NCI-H460 (cell line): ENCODE measurements around the gene PEX6. TPM values are rescaled to one million over a fixed set of nuclear protein-coding genes. Genes with fewer than 3 reads are reported as not detected.
"Not testable (repeated sequence)": the region's sequence is repeated elsewhere in the genome, so short reads cannot be mapped to it uniquely, and the experiment has no call there.

Source experiments
- DNase-seq: peaks from one replicate; pipeline ENCODE4 v3.0.0-alpha.2; 2016; ENCODE audit warnings: low read depth; ENCODE audit errors: extremely low read depth
- total RNA-seq: library from RNA; depleted of rRNA; stranded (reverse); fragments of >200 nt; shearing (Covaris generic); gene quantifications from 2 replicates; pipeline ENCODE4 v1.2.3, GENCODE V29; 2014

Gene PEX6
- total RNA-seq, 1 experiment from 2014 or later: 22.2 TPM

DNA sequence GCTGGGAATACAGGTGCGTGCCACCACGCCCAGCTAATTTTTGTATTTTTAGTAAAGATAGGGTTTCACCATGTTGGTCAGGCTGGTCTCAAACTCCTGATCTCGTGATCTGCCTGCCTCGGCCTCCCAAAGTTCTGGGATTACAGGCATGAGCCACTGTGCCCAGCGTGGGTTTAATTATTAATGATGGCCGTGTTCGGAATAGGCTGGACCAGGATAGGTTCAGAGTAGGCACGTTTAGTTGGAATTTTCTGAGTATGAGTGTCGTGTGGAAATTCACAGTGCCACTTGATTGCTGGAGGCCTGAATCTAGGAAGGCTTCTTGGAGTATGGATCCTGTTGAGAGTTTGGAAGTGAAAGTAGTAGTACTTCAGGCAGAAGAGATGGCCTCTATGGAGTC is 19.2 kb upstream of the PEX6 start:
- DNase-seq: not testable (repeated sequence)

DNA sequence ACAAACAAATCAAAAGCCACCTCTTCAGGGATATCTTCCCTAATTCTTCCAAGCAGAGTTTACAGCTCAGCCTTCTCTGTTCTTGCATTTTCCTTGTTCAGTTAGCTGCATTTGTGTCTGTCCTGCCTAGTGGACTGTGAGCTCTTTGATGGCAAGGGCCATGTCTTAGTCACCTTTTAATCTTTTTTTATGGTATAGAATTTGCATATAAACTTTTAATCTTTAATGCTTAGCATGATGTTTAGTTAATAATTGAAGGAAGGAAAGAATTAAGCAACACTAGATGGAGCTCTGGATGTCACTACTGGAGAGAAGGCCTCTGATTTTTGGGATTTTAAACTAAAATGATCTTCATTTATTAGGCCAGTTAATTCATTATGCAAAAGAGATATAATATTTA is 17.5 kb upstream of the PEX6 start:
- DNase-seq: no peak

GRCh38 chr6:42993445-42993844 is 14.5 kb upstream of the PEX6 start:
- DNase-seq: no peak

GRCh38 chr6:42989923-42990322 is 10.9 kb upstream of the PEX6 start:
- no peak for DNase-seq

- DNase-seq: no peak
These were observed 9.6 kb upstream of the PEX6 start for GRCh38 chr6:42988486-42989020.

DNA sequence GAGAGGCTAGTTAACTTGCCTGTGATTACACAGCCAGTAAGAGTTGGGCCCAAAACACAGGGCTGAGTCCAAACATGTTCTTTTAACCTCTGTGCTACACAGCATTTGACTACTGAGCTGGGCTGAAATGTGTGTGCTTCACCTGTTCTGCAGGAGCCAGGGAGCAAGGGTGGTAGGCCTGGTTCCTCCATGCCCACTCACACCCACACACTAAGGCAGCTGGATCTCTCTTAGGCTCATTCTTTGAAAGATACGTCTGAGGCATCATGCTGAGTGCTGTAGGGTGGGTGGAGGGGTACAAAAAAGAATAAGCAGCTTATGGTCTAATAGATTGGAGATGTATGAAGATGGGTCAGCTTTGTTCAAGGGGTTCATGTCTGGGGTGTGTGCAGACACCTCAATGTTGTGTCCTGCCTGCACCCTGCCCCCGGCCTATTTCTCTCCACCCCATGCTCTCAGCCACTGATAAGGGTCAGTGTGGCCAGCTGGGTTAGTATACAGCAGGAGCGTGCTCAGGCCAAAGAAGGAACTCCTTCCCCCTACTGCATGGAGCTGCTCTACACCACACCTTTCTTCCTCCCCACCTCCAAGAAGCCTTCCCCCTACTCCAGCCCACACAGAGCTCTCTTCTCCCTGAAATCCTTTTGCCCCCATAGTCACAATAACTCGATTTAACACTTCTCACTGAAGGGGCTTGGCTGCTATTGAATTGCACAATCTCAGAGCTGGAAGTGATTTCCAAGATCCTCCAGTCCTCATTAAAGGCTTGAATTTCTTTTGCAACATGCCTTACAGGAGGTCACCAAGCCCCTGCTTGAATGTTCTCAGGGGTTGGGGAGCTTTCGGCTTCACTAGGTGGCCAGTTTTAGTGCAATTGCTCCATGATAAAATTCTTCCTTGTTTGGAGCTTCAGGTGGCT is 8.8 kb upstream of the PEX6 start:
- DNase-seq: no peak

DNA sequence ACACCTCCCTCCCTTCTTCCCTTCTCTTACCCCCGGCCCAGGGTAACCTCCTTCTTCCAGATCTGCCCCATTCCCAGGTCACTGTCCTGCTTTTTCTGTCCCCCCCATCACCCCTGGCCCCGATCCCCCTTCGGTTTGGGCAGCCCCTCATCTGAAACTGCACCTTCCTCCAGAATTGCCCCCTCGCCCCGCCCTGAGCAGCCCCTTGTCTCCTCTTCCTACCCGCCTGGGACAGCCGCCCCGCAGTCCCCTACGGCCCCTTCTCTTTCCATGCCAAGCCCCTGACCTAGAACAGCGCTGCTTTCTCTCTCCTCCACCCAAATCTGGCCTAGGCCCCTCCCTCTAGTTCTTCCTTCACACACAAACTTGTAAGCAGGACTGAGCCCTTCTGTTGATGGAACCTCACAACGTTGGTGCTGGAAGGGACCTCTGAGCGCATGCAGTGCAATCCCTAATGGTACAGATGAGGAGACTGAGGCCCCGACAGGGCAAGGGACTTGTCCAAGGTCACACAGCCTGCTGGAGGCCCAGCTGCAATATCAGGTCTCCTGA is 6.0 kb upstream of the PEX6 start:
- DNase-seq: no peak

- peak; percentile 96 for DNase-seq
These were observed 5.3 kb upstream of the PEX6 start, which contains the start of gene PPP2R5D for GRCh38 chr6:42984001-42984923. PPP2R5D (plus strand) TSS chr6:42984570; CDS start chr6:42984678, 108 bp downstream.

- DNase-seq: no peak
These were observed 2.9 kb upstream of the PEX6 start for GRCh38 chr6:42981836-42982235.

DNA sequence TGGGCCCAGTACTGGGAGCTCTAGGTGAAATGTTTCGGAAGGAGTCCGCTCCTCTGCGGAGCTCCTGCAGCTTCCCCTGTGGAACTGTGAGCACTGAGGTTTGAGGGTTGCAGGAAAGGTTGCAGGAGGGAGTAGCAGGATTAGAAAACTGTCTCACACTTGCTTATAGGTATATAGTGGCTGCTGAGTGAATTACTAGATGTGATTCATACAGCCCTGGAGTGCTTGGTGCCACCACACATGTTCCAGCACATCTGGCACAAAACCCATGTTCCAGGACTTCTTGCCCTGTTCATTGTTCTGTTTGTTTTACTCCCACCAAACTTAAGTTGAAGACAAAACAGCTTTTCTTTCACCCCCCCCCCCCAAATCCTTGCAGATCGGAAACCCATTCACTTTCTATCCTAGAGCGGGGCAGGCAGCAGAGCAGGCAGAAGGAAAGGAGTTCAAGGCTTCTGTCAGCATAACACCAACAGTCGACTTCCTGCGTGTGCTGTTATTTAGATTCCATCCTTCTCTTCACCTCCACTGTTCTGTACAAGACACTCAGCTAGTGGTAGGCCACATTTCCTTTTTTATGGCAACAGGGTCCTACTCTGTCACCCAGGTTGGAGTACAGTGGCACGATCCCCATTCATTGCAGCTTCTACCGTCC is 669 bp upstream of the PEX6 start:
- no peak for DNase-seq

DNA sequence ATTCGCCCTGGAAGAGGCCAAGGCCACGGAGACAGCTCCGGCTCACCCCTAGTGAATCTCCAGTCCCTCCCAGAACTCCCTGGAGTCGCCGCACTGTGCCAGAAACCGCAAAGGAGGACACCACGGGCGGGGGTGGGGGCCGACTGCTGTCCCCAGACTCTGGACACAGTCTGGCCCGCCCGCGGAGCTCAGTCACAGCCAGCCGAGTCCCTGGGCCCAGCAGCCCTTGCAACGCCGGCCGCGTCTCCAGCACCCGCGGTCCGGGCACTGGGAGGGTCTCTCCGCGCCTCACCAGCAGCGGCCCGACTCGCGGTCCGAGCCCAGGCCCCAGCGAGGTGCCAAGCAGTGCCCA is 518 bp downstream of the PEX6 start:
- DNase-seq: no peak

- no peak for DNase-seq
These were observed 4.0 kb downstream of the PEX6 start for GRCh38 chr6:42974919-42975505.

GRCh38 chr6:42973926-42974325 is 5.1 kb downstream of the PEX6 start:
- no peak for DNase-seq

- DNase-seq: no peak
These were observed 7.1 kb downstream of the PEX6 start for GRCh38 chr6:42971746-42972327.

DNA sequence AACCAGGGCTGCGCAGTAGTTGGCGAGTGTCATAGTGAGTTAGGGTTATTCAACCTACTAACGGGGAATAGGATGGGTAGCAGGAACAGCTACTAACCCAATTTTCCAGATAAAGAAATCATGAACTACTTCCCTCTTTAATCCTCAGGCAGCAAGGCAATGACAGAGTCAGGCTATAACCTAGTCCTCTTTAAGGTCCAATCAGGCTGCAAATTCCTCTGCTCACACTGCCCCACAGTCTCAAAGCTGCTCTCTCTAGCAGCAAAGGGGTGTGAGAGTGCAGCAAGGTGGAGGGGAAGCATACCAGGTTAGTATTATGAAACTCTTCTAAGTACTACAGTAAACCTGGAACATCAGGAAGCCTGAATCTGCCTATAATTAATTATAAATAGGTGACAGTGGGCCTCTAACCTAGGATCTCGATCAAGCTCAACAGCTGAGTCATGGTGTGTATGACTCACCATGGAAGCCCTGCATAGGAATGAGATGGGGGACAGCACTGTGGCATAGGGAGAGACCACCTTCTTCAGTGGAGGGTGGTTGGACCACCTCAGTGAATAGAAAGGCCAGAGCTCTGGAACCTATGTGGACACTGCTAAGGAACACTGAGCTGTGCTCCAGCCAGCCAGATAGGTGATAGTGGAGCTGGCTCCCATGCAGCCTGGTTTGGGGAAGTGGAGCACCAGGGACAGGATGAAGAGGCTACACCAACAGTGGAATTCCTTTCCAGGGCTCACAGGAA is 7.9 kb downstream of the PEX6 start:
- no peak for DNase-seq

DNA sequence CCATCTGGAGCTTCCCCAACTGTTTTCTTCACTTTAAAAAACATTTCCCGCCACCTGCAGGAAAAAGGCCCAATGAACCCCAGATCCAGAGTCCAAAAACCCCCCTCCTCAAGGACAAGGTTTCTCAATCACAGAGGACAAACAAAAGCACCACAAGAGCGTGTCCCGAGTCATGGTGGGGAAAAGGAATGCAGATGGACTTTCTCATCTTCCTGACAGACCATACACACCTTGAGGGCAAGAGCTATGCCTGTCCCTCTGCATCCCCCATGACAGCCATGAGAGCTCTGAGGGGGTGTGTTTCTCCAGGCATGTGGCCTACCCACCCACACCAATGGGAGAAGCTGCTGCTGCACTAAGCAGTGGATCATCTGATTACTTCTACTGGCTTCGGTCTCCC is 9.0 kb downstream of the PEX6 start:
- no peak for DNase-seq

DNA sequence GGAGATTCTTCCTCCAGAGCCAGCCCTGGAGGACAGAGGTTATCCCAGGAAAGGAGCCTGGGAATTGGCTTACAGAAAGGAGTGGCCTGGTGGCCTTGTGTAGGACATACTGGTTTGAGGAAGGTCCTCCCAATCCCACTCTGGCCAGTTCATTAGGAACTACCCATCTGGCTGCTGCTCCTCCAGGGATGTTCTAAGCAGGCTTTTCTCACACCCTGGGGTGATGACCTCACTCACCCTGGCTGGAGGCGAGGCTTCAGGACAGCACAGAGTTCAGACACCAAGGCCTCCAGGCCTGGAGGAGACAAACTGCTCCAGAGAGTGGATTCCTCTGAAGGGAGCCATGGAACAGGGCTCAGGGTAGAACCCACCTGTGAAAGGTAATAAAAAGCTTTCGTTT is 9.6 kb downstream of the PEX6 start:
- DNase-seq: no peak

DNA sequence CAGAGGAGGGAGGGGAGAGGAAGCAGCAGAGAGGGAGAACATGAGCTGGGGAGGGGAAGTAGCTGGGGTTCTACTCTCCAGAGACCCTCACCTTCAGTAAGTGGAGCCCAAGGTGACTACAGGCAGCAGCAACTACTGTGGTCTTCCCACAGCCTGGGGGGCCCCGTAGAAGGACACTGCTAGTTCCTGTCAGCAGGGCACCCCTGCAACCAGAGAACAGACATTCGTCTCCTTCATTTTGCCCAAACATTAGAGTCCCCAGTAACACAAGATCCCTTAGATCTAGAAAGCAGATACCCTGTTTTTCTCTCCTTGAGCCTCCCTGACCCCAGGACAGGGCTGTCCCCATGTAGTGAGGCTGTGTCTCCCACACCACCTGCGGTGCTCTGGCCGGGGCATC is 10.2 kb downstream of the PEX6 start:
- no peak for DNase-seq

DNA sequence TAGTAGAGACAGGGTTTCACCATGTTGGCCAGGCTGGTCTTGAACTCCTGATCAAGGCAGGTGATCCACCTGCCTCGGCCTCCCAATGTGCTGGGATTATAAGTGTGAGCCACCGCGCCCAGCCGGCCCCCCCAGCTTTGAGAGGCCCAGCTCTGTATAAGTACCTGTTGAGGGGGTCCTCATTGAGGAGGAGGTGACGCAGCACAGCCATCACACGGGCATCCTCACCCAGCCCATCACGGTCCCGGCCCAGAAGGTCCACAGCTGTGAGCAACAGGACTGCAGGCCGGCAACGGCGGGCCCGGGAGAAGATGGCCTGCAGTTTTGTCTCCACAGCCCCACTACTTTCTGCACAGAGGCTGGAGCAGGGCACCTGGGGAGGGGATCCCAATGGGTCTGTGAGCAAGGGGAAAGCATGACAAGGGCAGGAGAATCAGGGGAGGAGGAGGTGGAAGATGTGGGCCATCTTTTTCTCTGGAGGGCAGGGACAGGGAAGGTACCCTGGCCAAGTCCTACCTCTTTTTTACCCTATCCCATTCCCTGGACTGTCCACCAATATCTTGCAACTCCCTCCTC is 10.8 kb downstream of the PEX6 start:
- DNase-seq: no peak
